WTC11 (cell line): Measurements from ENCODE around the gene PDCD1. TPM values are rescaled to one million over a fixed set of nuclear protein-coding genes. Genes with fewer than 3 reads are reported as not detected.

Experiments
- ATAC-seq: fragments of 200-7000 bp; cut with Tn5 transposase; 2 replicates; pipeline ENCODE4 v1.10.0; 2021; ENCODE audit warnings: mild to moderate bottlenecking, moderate library complexity
- CTCF ChIA-PET: fragments of 300-600 bp; sonication (Branson Sonifier 250); formaldehyde crosslinking; loops from one replicate; lab custom pipeline; 2021; ENCODE audit warnings: antibody characterized with exemption; lab: Charles Lee
- POLR2A ChIA-PET: fragments of 350-600 bp; sonication (Branson Sonifier 250); formaldehyde crosslinking; loops from one replicate; lab custom pipeline; 2021; ENCODE audit warnings: antibody characterized with exemption; lab: Charles Lee
- DNase-seq: peaks from one replicate; pipeline ENCODE4 v3.0.0; 2021; ENCODE audit warnings: low spot score
- H3K27ac Mint-ChIP-seq: 2 replicates; pipeline ENCODE4 v1.8.0; 2021; ENCODE audit warnings: mixed read lengths
- H3K27me3 Mint-ChIP-seq: 2 replicates; pipeline ENCODE4 v1.8.0; 2021; ENCODE audit warnings: low read depth, mild to moderate bottlenecking, moderate library complexity, mixed read lengths
- H3K36me3 Mint-ChIP-seq: 2 replicates; pipeline ENCODE4 v1.8.0; 2021; ENCODE audit warnings: mixed read lengths
- H3K4me1 Mint-ChIP-seq: 2 replicates; pipeline ENCODE4 v1.8.0; 2022; ENCODE audit warnings: mixed read lengths
- H3K4me3 Mint-ChIP-seq: 2 replicates; pipeline ENCODE4 v1.8.0; 2021; ENCODE audit warnings: mild to moderate bottlenecking, moderate library complexity, mixed read lengths
- H3K9me3 Mint-ChIP-seq: 2 replicates; pipeline ENCODE4 v1.8.0; 2021; ENCODE audit warnings: mixed read lengths
- AFF4 ChIP-seq: sonication (generic); formaldehyde crosslinking; IDR thresholded peaks from 2 replicates; pipeline ENCODE4 v1.8.1; 2023; ENCODE audit warnings: mild to moderate bottlenecking, missing genetic modification reagents, borderline replicate concordance
- ATF1 ChIP-seq: sonication (generic); formaldehyde crosslinking; IDR thresholded peaks from 2 replicates; pipeline ENCODE4 v1.8.1; 2023; ENCODE audit warnings: mild to moderate bottlenecking, moderate library complexity, missing genetic modification reagents
- CBFB ChIP-seq: sonication (generic); formaldehyde crosslinking; IDR thresholded peaks from 2 replicates; pipeline ENCODE4 v1.8.1; 2022; ENCODE audit warnings: mild to moderate bottlenecking, low read depth, missing genetic modification reagents
- ESRRA ChIP-seq: sonication (generic); formaldehyde crosslinking; IDR thresholded peaks from 2 replicates; pipeline ENCODE4 v1.8.1; 2022; ENCODE audit warnings: mild to moderate bottlenecking, missing genetic modification reagents, borderline replicate concordance
- ETV6 ChIP-seq: sonication (generic); formaldehyde crosslinking; IDR thresholded peaks from 2 replicates; pipeline ENCODE4 v1.8.1; 2022; ENCODE audit warnings: mild to moderate bottlenecking, missing genetic modification reagents
- HMGXB4 ChIP-seq: sonication (generic); formaldehyde crosslinking; IDR thresholded peaks from 2 replicates; pipeline ENCODE4 v1.8.1; 2023; ENCODE audit warnings: mild to moderate bottlenecking, moderate library complexity, missing genetic modification reagents
- JAZF1 ChIP-seq: fragments of 250-450 bp; sonication (Bioruptor Pico); IDR thresholded peaks from 2 replicates; pipeline ENCODE4 v1.9.0; 2021; ENCODE audit warnings: moderate library complexity, mild to moderate bottlenecking, inconsistent platforms
- MLX ChIP-seq: sonication (generic); formaldehyde crosslinking; IDR thresholded peaks from 2 replicates; pipeline ENCODE4 v1.8.1; 2023; ENCODE audit warnings: mild to moderate bottlenecking, missing genetic modification reagents, moderate library complexity
- NFE2L1 ChIP-seq: sonication (generic); formaldehyde crosslinking; IDR thresholded peaks from 2 replicates; pipeline ENCODE4 v1.8.1; 2023; ENCODE audit warnings: missing genetic modification reagents
- NFYB ChIP-seq: sonication (generic); formaldehyde crosslinking; conservative IDR thresholded peaks from 2 replicates; pipeline ENCODE4 v1.8.0; 2022; ENCODE audit warnings: low read depth, missing genetic modification reagents
- NR3C1 ChIP-seq: sonication (generic); formaldehyde crosslinking; conservative IDR thresholded peaks from 2 replicates; pipeline ENCODE4 v1.8.1; 2023; ENCODE audit warnings: low read depth, mild to moderate bottlenecking, missing genetic modification reagents
- OVOL2 ChIP-seq: fragments of 250-450 bp; sonication (Bioruptor Pico); IDR thresholded peaks from 2 replicates; pipeline ENCODE4 v1.9.0; 2021; ENCODE audit warnings: mild to moderate bottlenecking, borderline replicate concordance
- PREB ChIP-seq: sonication (generic); formaldehyde crosslinking; IDR thresholded peaks from 2 replicates; pipeline ENCODE4 v1.8.1; 2022; ENCODE audit warnings: mild to moderate bottlenecking, missing genetic modification reagents, moderate library complexity, borderline replicate concordance
- PRRX2 ChIP-seq: fragments of 250-450 bp; sonication (Bioruptor Pico); IDR thresholded peaks from 2 replicates; pipeline ENCODE4 v1.8.0; 2021; ENCODE audit warnings: mild to moderate bottlenecking
- TP53 ChIP-seq: sonication (generic); formaldehyde crosslinking; IDR thresholded peaks from 2 replicates; pipeline ENCODE4 v1.8.1; 2023; ENCODE audit warnings: mild to moderate bottlenecking, missing genetic modification reagents
- ZBTB21 ChIP-seq: sonication (generic); formaldehyde crosslinking; IDR thresholded peaks from 2 replicates; pipeline ENCODE4 v1.8.1; 2023; ENCODE audit warnings: mild to moderate bottlenecking, missing genetic modification reagents, borderline replicate concordance
- ZNF121 ChIP-seq: sonication (generic); formaldehyde crosslinking; IDR thresholded peaks from 2 replicates; pipeline ENCODE4 v1.8.0; 2023; ENCODE audit warnings: missing genetic modification reagents
- ZNF138 ChIP-seq: sonication (generic); formaldehyde crosslinking; conservative IDR thresholded peaks from 2 replicates; pipeline ENCODE4 v1.8.1; 2022; ENCODE audit warnings: mild to moderate bottlenecking, moderate library complexity, missing genetic modification reagents
- ZNF219 ChIP-seq: sonication (generic); formaldehyde crosslinking; IDR thresholded peaks from 2 replicates; pipeline ENCODE4 v1.8.0; 2023; ENCODE audit warnings: missing genetic modification reagents, mild to moderate bottlenecking, borderline replicate concordance
- ZNF232 ChIP-seq: sonication (generic); formaldehyde crosslinking; IDR thresholded peaks from 2 replicates; pipeline ENCODE4 v1.8.0; 2022; ENCODE audit warnings: mild to moderate bottlenecking, missing genetic modification reagents
- ZNF416 ChIP-seq: fragments of 250-450 bp; sonication (Bioruptor Pico); IDR thresholded peaks from 2 replicates; pipeline ENCODE4 v1.9.0; 2021; ENCODE audit warnings: mild to moderate bottlenecking, inconsistent platforms
- total RNA-seq: library from RNA; stranded (reverse); gene quantifications from 3 replicates; pipeline ENCODE4 v1.2.3, GENCODE V29; 2021
- TF ChIP-seq, protein P1 (sequence below): sonication (generic); formaldehyde crosslinking; IDR thresholded peaks from 2 replicates; pipeline ENCODE4 v1.8.0; 2023; ENCODE audit warnings: missing genetic modification reagents
- TF ChIP-seq, protein P2 (sequence below): sonication (generic); formaldehyde crosslinking; IDR thresholded peaks from 2 replicates; pipeline ENCODE4 v1.8.1; 2023; ENCODE audit warnings: mild to moderate bottlenecking, missing genetic modification reagents
- TF ChIP-seq, protein P3 (sequence below): sonication (generic); formaldehyde crosslinking; IDR thresholded peaks from 2 replicates; pipeline ENCODE4 v1.8.0; 2022; ENCODE audit warnings: mild to moderate bottlenecking, missing genetic modification reagents

Gene PDCD1
- total RNA-seq, 1 experiment from 2014 or later: 0.52 TPM

DNA sequence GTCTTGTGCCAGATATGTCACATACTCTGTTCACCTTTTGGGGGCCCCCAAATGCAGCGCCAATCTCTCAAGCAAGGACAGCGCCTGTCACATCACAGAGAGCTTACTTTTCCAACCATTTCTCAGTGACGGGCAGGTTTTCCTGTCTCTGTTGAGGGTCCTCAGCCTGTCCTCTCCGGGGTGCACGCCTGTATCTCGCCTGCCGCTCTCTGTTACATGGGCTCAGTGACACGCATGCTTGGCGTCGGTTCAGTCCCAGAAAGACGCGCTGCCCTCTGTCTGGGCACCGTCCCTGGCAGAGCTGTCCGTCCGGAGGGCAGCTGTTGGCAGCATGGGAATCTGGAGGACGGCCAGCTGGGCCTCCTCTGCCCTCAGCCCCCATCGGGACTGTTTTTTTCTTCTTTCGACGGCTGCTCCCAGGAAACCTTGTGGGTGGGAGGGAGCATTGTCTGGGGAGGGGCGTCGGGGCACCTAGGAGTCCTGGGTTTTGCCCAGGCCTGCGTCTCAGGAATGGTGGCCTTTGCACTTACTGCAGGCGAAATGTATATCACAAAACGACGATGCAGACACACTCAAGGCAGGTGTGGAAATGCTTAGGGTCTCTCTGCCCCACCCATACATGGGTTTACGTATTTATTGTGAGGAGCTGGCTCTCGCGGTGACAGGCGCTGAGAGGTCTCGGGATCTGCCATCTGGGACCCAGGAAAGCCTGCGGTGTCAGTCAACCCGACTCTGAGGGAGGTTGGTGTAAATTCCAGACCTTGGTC is 41.7 kb upstream of the PDCD1 start (continued):
- TF ChIP-seq PREB (CRISPR knock-in tag): no peak
- no peak for TF ChIP-seq ETV6 (CRISPR knock-in tag)
- no peak for TF ChIP-seq ZNF219 (CRISPR knock-in tag)
- TF ChIP-seq, protein P1, sequence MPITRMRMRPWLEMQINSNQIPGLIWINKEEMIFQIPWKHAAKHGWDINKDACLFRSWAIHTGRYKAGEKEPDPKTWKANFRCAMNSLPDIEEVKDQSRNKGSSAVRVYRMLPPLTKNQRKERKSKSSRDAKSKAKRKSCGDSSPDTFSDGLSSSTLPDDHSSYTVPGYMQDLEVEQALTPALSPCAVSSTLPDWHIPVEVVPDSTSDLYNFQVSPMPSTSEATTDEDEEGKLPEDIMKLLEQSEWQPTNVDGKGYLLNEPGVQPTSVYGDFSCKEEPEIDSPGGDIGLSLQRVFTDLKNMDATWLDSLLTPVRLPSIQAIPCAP (CRISPR knock-in tag): no peak
- no peak for TF ChIP-seq CBFB
- no peak for TF ChIP-seq ZNF416 (CRISPR knock-in tag)
- no peak for TF ChIP-seq OVOL2
- TF ChIP-seq ZNF232 (CRISPR knock-in tag): no peak
- TF ChIP-seq JAZF1 (CRISPR knock-in tag): no peak
- no peak for TF ChIP-seq ZBTB21 (CRISPR knock-in tag)

DNA sequence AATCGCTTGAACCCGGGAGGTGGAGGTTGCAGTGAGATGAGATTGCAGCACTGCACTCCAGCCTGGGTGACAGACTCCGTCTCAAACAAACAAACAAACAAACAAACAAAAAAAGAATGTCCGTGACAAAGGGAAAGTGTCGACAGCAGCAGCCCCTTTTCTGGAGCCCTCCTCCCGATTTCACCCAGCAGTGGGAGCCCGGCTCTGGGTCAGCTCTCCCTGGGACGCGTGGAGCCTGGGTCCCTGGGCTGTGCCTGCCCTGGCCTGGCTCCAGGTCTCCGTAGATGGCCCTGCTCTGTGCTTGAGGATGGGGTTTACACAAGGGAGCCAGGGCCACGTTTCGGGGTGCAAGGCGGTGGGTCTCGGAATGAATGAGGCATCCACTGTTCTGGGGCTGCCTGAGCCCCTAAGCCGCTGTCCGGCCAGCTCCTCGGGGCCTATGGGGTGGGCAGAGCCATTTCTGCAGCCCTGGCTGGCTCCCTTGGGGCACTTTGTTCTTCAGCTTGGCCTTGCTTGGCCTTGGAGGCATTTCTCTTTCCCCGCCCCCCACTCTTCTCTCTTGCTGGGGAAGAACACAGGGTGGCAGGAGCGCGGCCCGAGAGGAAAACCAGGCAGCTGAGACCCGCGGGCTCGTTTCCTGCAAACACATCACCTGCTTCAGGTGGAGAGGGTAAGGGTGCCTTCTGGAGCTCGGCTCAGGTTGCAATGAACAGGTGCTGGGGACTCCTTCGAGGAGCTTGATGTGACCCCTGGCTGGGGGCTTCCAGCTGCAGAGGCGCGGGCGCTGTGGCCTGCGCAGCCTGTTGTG is 40.0 kb upstream of the PDCD1 start:
- H3K27me3 Mint-ChIP-seq: no peaks in the 10 kb centered on the region
- no peak overlapping the region for H3K27ac Mint-ChIP-seq
- H3K9me3 Mint-ChIP-seq: no peaks in the 10 kb centered on the region
- H3K36me3 Mint-ChIP-seq: peaks cover 6% of the 10 kb centered on the region; the same call in 1 of the 2 replicates
- ATAC-seq: no peak
- ChIA-PET POLR2A (no interaction called here), CTCF (no interaction called here)
- H3K4me3 Mint-ChIP-seq: no peak overlapping the region
- H3K4me1 Mint-ChIP-seq: peaks cover 34% of the 10 kb centered on the region
- DNase-seq: no peak
- TF ChIP-seq PRRX2 (CRISPR knock-in tag): no peak
- no peak for TF ChIP-seq NFE2L1 (CRISPR knock-in tag)
- no peak for TF ChIP-seq MLX (CRISPR knock-in tag)
- no peak for TF ChIP-seq ESRRA (CRISPR knock-in tag)
- TF ChIP-seq NR3C1 (CRISPR knock-in tag): no peak
- no peak for TF ChIP-seq ZNF138 (CRISPR knock-in tag)
- TF ChIP-seq ZNF121 (CRISPR knock-in tag): no peak
- no peak for TF ChIP-seq HMGXB4 (CRISPR knock-in tag)
- TF ChIP-seq TP53 (CRISPR knock-in tag): no peak
- TF ChIP-seq, protein P2, sequence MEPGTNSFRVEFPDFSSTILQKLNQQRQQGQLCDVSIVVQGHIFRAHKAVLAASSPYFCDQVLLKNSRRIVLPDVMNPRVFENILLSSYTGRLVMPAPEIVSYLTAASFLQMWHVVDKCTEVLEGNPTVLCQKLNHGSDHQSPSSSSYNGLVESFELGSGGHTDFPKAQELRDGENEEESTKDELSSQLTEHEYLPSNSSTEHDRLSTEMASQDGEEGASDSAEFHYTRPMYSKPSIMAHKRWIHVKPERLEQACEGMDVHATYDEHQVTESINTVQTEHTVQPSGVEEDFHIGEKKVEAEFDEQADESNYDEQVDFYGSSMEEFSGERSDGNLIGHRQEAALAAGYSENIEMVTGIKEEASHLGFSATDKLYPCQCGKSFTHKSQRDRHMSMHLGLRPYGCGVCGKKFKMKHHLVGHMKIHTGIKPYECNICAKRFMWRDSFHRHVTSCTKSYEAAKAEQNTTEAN (CRISPR knock-in tag): no peak
- TF ChIP-seq, protein P3, sequence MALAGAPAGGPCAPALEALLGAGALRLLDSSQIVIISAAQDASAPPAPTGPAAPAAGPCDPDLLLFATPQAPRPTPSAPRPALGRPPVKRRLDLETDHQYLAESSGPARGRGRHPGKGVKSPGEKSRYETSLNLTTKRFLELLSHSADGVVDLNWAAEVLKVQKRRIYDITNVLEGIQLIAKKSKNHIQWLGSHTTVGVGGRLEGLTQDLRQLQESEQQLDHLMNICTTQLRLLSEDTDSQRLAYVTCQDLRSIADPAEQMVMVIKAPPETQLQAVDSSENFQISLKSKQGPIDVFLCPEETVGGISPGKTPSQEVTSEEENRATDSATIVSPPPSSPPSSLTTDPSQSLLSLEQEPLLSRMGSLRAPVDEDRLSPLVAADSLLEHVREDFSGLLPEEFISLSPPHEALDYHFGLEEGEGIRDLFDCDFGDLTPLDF (CRISPR knock-in tag): no peak
- TF ChIP-seq JAZF1 (CRISPR knock-in tag): no peak
- TF ChIP-seq NFYB: no peak
- TF ChIP-seq ATF1: no peak
- no peak for TF ChIP-seq AFF4 (CRISPR knock-in tag)
